ENCODE results near the gene ANKRD39. TPM values are rescaled to one million over a fixed set of nuclear protein-coding genes. Genes with fewer than 3 reads are reported as not detected.

Gene ANKRD39
- total RNA-seq, 1 experiment from 2014 or later = 24.4 TPM

GRCh38 chr2:96824079-96824870 is 33.5 kb downstream of the ANKRD39 start:
- Histone ChIP-seq H3K4me1 (ENCODE audit: control insufficient read depth, insufficient read depth, low read length) (peaks cover 37% of the 10 kb centered on the region), H3K27me3 (ENCODE audit: control insufficient read depth, insufficient read depth, low read length) (no peaks in the 10 kb centered on the region), H3K9me3 (ENCODE audit: control insufficient read depth, insufficient read depth, low read depth, low read length) (no peaks in the 10 kb centered on the region), H3K4me3 (ENCODE audit: low read depth in 2 of 2, low read length in 2 of 2) (no peak overlapping the region), H3K36me3 (ENCODE audit: control insufficient read depth, insufficient read depth, low read length) (peaks cover 3% of the 10 kb centered on the region; the same call in 1 of the 2 replicates), H3K27ac (ENCODE audit: low read length) (peak overlapping the region; percentile 59)
- DNase-seq (ENCODE audit: low read depth, low spot score) (no peak), ATAC-seq (peak; percentile 66)
- intact Hi-C loops (cut with micrococcal nuclease; ENCODE audit: unreplicated experiment) = no loop called here
- in situ Hi-C loops (cut with HindIII; ENCODE audit: low pct_unique_long_range_greater_than_20kb, low sequenced_read_pairs) = no loop called here
- no peak for TF ChIP-seq SIN3A (IDR thresholded peaks at IDR 0.05; ENCODE audit: borderline replicate concordance, insufficient read depth, low read depth, low read length)
- peak; percentile 32; the same call in 1 of the 2 replicates for TF ChIP-seq POLR2AphosphoS5 (IDR thresholded peaks at IDR 0.05; ENCODE audit: low read depth, low read length)
- TF ChIP-seq, protein P1, sequence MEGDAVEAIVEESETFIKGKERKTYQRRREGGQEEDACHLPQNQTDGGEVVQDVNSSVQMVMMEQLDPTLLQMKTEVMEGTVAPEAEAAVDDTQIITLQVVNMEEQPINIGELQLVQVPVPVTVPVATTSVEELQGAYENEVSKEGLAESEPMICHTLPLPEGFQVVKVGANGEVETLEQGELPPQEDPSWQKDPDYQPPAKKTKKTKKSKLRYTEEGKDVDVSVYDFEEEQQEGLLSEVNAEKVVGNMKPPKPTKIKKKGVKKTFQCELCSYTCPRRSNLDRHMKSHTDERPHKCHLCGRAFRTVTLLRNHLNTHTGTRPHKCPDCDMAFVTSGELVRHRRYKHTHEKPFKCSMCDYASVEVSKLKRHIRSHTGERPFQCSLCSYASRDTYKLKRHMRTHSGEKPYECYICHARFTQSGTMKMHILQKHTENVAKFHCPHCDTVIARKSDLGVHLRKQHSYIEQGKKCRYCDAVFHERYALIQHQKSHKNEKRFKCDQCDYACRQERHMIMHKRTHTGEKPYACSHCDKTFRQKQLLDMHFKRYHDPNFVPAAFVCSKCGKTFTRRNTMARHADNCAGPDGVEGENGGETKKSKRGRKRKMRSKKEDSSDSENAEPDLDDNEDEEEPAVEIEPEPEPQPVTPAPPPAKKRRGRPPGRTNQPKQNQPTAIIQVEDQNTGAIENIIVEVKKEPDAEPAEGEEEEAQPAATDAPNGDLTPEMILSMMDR (IDR thresholded peaks at IDR 0.05) = no peak
- CTCF ChIA-PET = no interaction called here
- POLR2A ChIA-PET = interaction anchor here (0.6 kb wide), 1 partner anchor 46 kb away, joined by 3 read pairs; no protein-coding TSS in a partner anchor
- BruUV-seq (replicated peaks) = no TSS peak

- Histone ChIP-seq H3K27me3 (ENCODE audit: control insufficient read depth, insufficient read depth, low read length) (no peaks in the 10 kb centered on the region), H3K4me1 (ENCODE audit: control insufficient read depth, insufficient read depth, low read length) (peaks cover 48% of the 10 kb centered on the region), H3K9me3 (ENCODE audit: control insufficient read depth, insufficient read depth, low read depth, low read length) (no peaks in the 10 kb centered on the region), H3K36me3 (ENCODE audit: control insufficient read depth, insufficient read depth, low read length) (peaks cover 3% of the 10 kb centered on the region; the same call in 1 of the 2 replicates), H3K4me3 (ENCODE audit: low read depth in 2 of 2, low read length in 2 of 2) (no peak overlapping the region), H3K27ac (ENCODE audit: low read length) (peak overlapping the region; percentile 59)
- ATAC-seq = no peak
- ChIA-PET CTCF (no interaction called here), POLR2A (no interaction called here)
- DNase-seq (ENCODE audit: low read depth, low spot score) = no peak
- no TSS peak for BruUV-seq (replicated peaks)
- TF ChIP-seq, protein P2, sequence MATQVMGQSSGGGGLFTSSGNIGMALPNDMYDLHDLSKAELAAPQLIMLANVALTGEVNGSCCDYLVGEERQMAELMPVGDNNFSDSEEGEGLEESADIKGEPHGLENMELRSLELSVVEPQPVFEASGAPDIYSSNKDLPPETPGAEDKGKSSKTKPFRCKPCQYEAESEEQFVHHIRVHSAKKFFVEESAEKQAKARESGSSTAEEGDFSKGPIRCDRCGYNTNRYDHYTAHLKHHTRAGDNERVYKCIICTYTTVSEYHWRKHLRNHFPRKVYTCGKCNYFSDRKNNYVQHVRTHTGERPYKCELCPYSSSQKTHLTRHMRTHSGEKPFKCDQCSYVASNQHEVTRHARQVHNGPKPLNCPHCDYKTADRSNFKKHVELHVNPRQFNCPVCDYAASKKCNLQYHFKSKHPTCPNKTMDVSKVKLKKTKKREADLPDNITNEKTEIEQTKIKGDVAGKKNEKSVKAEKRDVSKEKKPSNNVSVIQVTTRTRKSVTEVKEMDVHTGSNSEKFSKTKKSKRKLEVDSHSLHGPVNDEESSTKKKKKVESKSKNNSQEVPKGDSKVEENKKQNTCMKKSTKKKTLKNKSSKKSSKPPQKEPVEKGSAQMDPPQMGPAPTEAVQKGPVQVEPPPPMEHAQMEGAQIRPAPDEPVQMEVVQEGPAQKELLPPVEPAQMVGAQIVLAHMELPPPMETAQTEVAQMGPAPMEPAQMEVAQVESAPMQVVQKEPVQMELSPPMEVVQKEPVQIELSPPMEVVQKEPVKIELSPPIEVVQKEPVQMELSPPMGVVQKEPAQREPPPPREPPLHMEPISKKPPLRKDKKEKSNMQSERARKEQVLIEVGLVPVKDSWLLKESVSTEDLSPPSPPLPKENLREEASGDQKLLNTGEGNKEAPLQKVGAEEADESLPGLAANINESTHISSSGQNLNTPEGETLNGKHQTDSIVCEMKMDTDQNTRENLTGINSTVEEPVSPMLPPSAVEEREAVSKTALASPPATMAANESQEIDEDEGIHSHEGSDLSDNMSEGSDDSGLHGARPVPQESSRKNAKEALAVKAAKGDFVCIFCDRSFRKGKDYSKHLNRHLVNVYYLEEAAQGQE (IDR thresholded peaks at IDR 0.05; ENCODE audit: insufficient read depth in 1 of 2, low read depth in 2 of 2, low read length in 1 of 2) = no peak
- TF ChIP-seq POLR2AphosphoS5 (IDR thresholded peaks at IDR 0.05; ENCODE audit: low read depth, low read length) = no peak
- TF ChIP-seq, protein P1 (IDR thresholded peaks at IDR 0.05) = no peak
- TF ChIP-seq TCF7L2 (IDR thresholded peaks at IDR 0.05; ENCODE audit: low read depth, low read length) = no peak
- TF ChIP-seq SIN3A (IDR thresholded peaks at IDR 0.05; ENCODE audit: borderline replicate concordance, insufficient read depth, low read depth, low read length) = no peak
- in situ Hi-C loops (cut with HindIII; ENCODE audit: low pct_unique_long_range_greater_than_20kb, low sequenced_read_pairs) (no loop called here), intact Hi-C loops (cut with micrococcal nuclease; ENCODE audit: unreplicated experiment) (no loop called here)
Observed at GRCh38 chr2:96823198-96823597, 34.6 kb downstream of the ANKRD39 start.
